ES-I3 (cell line): ENCODE data around the gene SERHL2.
"Not testable (repeated sequence)": the region's sequence is repeated elsewhere in the genome, so short reads cannot be mapped to it uniquely, and the experiment has no call there.

Experiments used
- H3K36me3 ChIP-seq: 2 replicates; pipeline ENCODE4 v1.6.1; 2013; ENCODE audit warnings: mild to moderate bottlenecking, low read length, control low read depth, moderate library complexity; ENCODE audit not compliant: insufficient read depth
- H3K4me1 ChIP-seq: 2 replicates; pipeline ENCODE4 v1.6.1; 2013; ENCODE audit warnings: mild to moderate bottlenecking, control low read depth, low read length; ENCODE audit not compliant: insufficient read depth
- H3K9ac ChIP-seq: 2 replicates; pipeline ENCODE4 v1.6.1; 2013; ENCODE audit warnings: low read depth, mild to moderate bottlenecking, low read length, moderate library complexity
- H3K9me3 ChIP-seq: 2 replicates; pipeline ENCODE4 v1.6.1; 2013; ENCODE audit warnings: mild to moderate bottlenecking, low read length, moderate library complexity; ENCODE audit not compliant: control insufficient read depth, insufficient read depth

SERHL2 gene

GRCh38 chr22:42548597-42549330 is 5.0 kb upstream of the SERHL2 start:
- H3K4me1 ChIP-seq, result peaks cover 11% of the 10 kb centered on the region

GRCh38 chr22:42549331-42550060 is 4.3 kb upstream of the SERHL2 start:
- no peaks in the 10 kb centered on the region for H3K9me3 ChIP-seq
- H3K36me3 ChIP-seq, result no peaks in the 10 kb centered on the region
- H3K4me1 ChIP-seq, result peaks cover 11% of the 10 kb centered on the region
- H3K9ac ChIP-seq, result no peak overlapping the region

More at GRCh38 chr22:42548597-42549330, 5.0 kb upstream of the SERHL2 start:
- Histone ChIP-seq H3K36me3 (no peaks in the 10 kb centered on the region), H3K9ac (no peak overlapping the region), H3K9me3 (no peaks in the 10 kb centered on the region)

GRCh38 chr22:42552294-42552647 is 1.5 kb upstream of the SERHL2 start:
- not testable (repeated sequence) for H3K9me3 ChIP-seq, H3K9ac ChIP-seq, H3K36me3 ChIP-seq
- H3K4me1 ChIP-seq, result peaks cover 11% of the 10 kb centered on the region

GRCh38 chr22:42560381-42560780 is 6.6 kb downstream of the SERHL2 start:
- Histone ChIP-seq H3K9me3 (no peaks in the 10 kb centered on the region), H3K36me3 (no peaks in the 10 kb centered on the region), H3K4me1 (peaks cover 7% of the 10 kb centered on the region), H3K9ac (no peak overlapping the region)

- H3K4me1 ChIP-seq, result peaks cover 7% of the 10 kb centered on the region
- H3K9ac ChIP-seq, result no peak overlapping the region
- no peaks in the 10 kb centered on the region for H3K9me3 ChIP-seq
- H3K36me3 ChIP-seq, result no peaks in the 10 kb centered on the region
Observed at GRCh38 chr22:42560781-42561180, 7.0 kb downstream of the SERHL2 start.

- Histone ChIP-seq H3K4me1 (peaks cover 7% of the 10 kb centered on the region), H3K9ac (no peak overlapping the region), H3K36me3 (no peaks in the 10 kb centered on the region), H3K9me3 (no peaks in the 10 kb centered on the region)
Observed at GRCh38 chr22:42561856-42562255, 8.1 kb downstream of the SERHL2 start.

DNA sequence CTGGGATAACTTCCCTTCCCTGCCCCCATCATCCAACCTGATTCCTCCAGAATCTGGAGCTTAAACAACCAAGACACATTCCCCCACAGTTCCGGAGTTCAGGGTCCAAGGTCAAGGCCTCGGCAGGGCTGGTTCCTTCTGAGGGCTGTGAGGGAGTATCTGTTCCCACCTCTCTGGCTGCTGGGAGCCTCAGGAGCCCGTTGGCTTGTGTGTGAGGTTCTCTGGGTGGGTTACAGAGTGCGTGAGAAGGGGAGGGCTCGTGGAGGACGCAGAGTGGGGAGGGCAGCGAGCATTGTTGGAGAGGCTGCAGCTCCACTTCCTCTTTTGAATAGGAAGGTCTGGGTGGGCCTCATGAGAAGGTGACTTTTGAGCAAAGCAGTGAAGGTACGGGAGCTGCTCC is 8.5 kb downstream of the SERHL2 start:
- Histone ChIP-seq H3K4me1 (peaks cover 7% of the 10 kb centered on the region), H3K9me3 (no peaks in the 10 kb centered on the region), H3K36me3 (no peaks in the 10 kb centered on the region), H3K9ac (no peak overlapping the region)

DNA sequence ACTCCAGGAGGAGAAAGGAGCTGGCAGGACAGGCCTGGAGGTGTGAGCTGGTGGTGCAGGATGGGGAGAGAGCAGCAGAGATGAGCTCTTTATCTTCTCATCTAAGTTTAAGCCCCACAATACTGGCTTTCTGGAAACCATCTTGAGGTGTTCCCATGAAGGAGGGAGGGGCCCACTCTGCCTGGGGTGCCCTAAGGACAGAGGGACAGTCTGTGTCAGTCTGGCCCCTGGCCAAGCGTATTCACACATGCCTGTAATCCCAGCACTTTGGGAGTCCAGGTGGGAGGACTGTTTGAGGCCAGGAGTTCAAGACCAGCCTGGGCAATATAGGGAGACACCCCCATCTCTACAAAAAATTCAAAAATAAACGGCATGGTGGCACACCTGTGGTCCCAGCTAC is 8.9 kb downstream of the SERHL2 start:
- no peak overlapping the region for H3K9ac ChIP-seq

GRCh38 chr22:42563943-42564342 is 10.2 kb downstream of the SERHL2 start:
- H3K4me1 ChIP-seq, H3K9me3 ChIP-seq, H3K9ac ChIP-seq, H3K36me3 ChIP-seq: not testable (repeated sequence)

More for the DNA sequence above, 8.9 kb downstream of the SERHL2 start:
- Histone ChIP-seq H3K36me3 (no peaks in the 10 kb centered on the region), H3K4me1 (peaks cover 7% of the 10 kb centered on the region), H3K9me3 (no peaks in the 10 kb centered on the region)

GRCh38 chr22:42564699-42565098 is 10.9 kb downstream of the SERHL2 start:
- Histone ChIP-seq H3K4me1 (peaks cover 7% of the 10 kb centered on the region), H3K36me3 (no peaks in the 10 kb centered on the region), H3K9me3 (no peaks in the 10 kb centered on the region), H3K9ac (no peak overlapping the region)

GRCh38 chr22:42565956-42566355 is 12.2 kb downstream of the SERHL2 start:
- Histone ChIP-seq H3K4me1 (peaks cover 7% of the 10 kb centered on the region), H3K9me3 (no peaks in the 10 kb centered on the region), H3K36me3 (no peaks in the 10 kb centered on the region), H3K9ac (no peak overlapping the region)

DNA sequence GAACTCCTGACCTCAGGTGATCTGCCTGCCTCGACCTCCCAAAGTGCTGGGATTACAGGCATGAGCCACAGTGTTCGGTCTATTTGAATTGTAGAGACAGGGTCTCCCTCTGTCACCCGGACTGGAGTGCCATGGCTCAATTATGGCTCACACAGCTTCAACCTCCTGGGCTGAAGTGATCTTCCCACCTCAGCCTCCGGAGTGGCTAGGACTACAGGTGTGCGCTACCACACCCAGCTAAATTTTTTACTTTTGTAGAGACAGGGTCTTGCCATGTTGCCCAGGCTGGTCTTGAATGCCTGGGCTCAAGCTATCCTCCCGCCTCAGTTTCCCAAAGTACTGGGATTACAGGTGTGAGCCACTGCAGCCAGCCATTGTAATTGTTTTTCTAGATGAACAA is 14.2 kb downstream of the SERHL2 start:
- not testable (repeated sequence) for H3K9ac ChIP-seq, H3K9me3 ChIP-seq, H3K4me1 ChIP-seq, H3K36me3 ChIP-seq

GRCh38 chr22:42570580-42570979 is 16.8 kb downstream of the SERHL2 start:
- H3K9me3 ChIP-seq, H3K4me1 ChIP-seq, H3K9ac ChIP-seq, H3K36me3 ChIP-seq: not testable (repeated sequence)

- H3K9ac ChIP-seq, H3K36me3 ChIP-seq, H3K9me3 ChIP-seq, H3K4me1 ChIP-seq: not testable (repeated sequence)
Observed at GRCh38 chr22:42571068-42571467, 17.3 kb downstream of the SERHL2 start.

- not testable (repeated sequence) for H3K9ac ChIP-seq, H3K4me1 ChIP-seq, H3K9me3 ChIP-seq, H3K36me3 ChIP-seq
Observed at GRCh38 chr22:42574046-42574445, 20.3 kb downstream of the SERHL2 start.
